GM12875 (cell line): Measurements from ENCODE around the gene SVIL.

ENCODE experiments used
- H3K4me3 ChIP-seq: one replicate; pipeline ENCODE4 v1.5.1; 2011; ENCODE audit warnings: low read depth, low read length, control low read depth
- CTCF ChIP-seq: IDR thresholded peaks from 2 replicates; pipeline ENCODE4 v1.5.1; 2011; ENCODE audit warnings: low read depth, mild to moderate bottlenecking, control low read depth, inconsistent platforms, low read length, moderate library complexity, borderline replicate concordance; ENCODE audit not compliant: insufficient read depth

Gene SVIL

DNA sequence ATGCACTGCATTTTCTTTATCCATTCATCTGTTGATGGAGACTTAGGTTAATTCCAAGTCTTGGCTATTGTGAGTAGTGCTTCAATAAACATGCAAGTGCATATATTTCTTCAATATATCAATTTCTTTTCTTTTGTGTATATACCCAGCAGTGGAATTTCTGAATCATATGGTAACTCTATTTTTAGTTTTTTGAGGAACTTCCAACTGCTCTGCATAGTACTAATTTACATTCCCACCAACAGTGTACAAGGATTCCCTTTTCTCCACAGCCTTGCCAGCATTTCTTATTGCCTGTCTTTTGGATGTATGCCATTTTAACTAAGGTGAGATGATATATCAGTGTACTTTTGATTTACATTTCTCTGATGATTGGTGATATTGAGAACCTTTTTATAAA, 200.7 kb downstream of the SVIL start:
- H3K4me3 ChIP-seq: no peak overlapping the region
- TF ChIP-seq CTCF: no peak

GRCh38 chr10:29431711-29432110, 203.1 kb downstream of the SVIL start:
- H3K4me3 ChIP-seq: no peak overlapping the region
- no peak for TF ChIP-seq CTCF

- H3K4me3 ChIP-seq: no peak overlapping the region
- TF ChIP-seq CTCF: no peak
Measured at GRCh38 chr10:29430101-29430500, 204.7 kb downstream of the SVIL start.

GRCh38 chr10:29428486-29428885, 206.3 kb downstream of the SVIL start:
- H3K4me3 ChIP-seq: no peak overlapping the region
- TF ChIP-seq CTCF: no peak

DNA sequence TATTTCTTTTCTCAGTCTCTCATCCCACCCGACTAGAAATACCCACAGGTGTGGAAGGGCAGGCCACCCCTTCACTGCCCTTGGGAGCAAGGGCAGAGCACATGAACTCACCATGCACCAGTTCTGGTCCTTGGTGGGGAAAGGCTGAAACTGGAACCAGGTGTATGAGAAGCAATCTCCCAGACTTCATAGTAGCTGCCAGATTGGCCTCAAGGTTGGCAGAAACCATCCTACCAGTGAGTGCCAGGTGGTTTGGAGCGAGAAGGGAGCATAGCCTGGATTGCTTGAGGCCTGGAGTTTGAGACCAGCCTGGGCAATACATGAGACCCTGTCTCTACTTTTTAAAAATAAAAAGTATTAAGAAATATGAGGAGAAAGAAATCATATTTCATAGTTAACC, 207.1 kb downstream of the SVIL start:
- TF ChIP-seq CTCF: no peak
- H3K4me3 ChIP-seq: no peak overlapping the region

GRCh38 chr10:29426420-29426819, 208.4 kb downstream of the SVIL start:
- TF ChIP-seq CTCF: no peak
- no peak overlapping the region for H3K4me3 ChIP-seq

DNA sequence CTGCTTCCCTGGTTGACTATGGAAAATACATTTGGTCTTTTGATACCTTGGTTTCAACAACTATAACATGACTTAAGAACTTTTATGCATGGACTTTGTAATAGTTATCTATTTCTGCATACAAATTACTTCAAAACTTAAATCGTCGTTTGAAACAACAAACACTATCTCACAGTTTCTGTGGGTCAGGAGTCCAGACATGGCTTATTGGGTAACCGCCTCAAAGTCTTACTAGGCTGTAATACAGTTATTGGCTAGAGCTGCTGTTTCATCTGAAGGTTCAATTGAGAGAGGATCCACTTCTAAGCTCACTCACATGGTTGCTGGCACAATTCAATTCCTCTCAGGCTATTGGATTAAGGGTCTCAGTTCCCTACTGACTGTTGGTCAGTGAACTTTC, 210.8 kb downstream of the SVIL start:
- TF ChIP-seq CTCF: no peak
- no peak overlapping the region for H3K4me3 ChIP-seq
